ENCODE data around the gene MEOX1. TPM values are rescaled to one million over a fixed set of nuclear protein-coding genes. Genes with fewer than 3 reads are reported as not detected.
A peak's percentile ranks its signal among the peaks of the same experiment; 100 is the strongest.

Gene MEOX1
- total RNA-seq, 1 donor from 2014 or later = 1.8 TPM

DNA sequence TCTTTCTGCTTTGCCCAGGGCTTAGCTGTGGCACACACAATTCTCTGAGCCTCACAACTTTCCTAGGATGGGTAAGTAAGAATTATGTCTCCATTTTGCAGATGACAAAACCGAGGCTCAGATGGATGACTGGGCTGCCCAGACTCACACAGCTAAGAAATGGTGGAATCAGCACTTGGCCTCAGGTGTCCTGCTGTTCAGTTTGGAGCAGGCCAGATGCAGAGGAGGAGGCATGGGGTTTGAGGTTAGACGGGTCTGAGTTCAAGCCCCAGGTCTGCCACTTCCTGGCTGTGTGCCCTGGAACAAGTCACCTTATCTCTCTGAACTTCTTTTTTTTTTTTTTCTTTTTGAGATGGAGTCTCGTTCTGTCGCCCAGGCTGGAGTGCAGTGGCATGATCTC is 1.7 kb upstream of the MEOX1 start:
- Mint-ChIP-seq H3K36me3 (no peaks in the 10 kb centered on the region), H3K27ac (no peak overlapping the region), H3K4me3 (no peak overlapping the region), H3K27me3 (ENCODE audit: low read depth) (peaks cover 10% of the 10 kb centered on the region), H3K9me3 (no peaks in the 10 kb centered on the region), H3K4me1 (peaks cover 62% of the 10 kb centered on the region)
- DNase-seq (ENCODE audit: low spot score in 2 of 2, unreplicated experiment in 2 of 2) = no peak
- TF ChIP-seq, protein P1, sequence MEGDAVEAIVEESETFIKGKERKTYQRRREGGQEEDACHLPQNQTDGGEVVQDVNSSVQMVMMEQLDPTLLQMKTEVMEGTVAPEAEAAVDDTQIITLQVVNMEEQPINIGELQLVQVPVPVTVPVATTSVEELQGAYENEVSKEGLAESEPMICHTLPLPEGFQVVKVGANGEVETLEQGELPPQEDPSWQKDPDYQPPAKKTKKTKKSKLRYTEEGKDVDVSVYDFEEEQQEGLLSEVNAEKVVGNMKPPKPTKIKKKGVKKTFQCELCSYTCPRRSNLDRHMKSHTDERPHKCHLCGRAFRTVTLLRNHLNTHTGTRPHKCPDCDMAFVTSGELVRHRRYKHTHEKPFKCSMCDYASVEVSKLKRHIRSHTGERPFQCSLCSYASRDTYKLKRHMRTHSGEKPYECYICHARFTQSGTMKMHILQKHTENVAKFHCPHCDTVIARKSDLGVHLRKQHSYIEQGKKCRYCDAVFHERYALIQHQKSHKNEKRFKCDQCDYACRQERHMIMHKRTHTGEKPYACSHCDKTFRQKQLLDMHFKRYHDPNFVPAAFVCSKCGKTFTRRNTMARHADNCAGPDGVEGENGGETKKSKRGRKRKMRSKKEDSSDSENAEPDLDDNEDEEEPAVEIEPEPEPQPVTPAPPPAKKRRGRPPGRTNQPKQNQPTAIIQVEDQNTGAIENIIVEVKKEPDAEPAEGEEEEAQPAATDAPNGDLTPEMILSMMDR (IDR thresholded peaks at IDR 0.05; ENCODE audit: unreplicated experiment) = no peak

DNA sequence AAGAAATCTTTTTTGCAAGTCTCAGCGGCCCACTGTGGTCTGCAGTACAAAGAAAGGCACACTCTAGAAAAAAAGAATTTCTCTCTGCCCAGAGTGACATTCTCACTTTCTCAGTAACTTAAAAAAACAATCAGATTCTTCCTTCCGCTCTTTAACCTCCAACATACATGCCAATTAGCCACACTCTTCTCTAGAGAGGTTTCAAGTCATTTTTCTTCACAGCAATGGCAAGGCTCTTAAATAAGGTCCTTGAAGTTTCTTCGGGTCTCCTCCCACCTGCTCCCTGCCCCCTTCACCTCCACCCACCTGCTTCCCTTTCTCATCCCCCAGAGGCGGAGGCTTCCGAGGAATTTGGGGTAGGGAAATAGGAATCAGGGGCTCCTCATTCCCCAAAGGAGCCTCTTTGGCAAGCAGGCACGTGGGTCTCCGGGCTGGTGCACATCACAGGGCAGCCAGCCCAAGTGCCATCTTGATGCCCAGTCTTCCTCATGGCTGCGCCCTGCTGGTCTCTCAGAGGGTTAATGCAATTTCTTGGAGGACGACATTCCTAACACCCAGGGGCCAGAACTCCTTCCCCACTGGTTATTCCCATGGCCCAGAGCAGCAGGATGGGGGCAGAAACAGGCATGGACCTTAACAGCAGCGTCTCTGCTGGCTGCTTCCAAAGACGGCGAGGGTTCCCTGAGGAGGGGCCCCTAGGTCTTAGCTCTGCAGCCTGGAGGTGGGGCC is 855 bp upstream of the MEOX1 start:
- DNase-seq (ENCODE audit: low spot score in 2 of 2, unreplicated experiment in 2 of 2) = no peak
- TF ChIP-seq, protein P1 (IDR thresholded peaks at IDR 0.05; ENCODE audit: unreplicated experiment) = no peak
- H3K9me3 Mint-ChIP-seq = no peaks in the 10 kb centered on the region
- H3K27ac Mint-ChIP-seq = peak overlapping the region; percentile 28
- H3K4me1 Mint-ChIP-seq = peaks cover 56% of the 10 kb centered on the region
- peak overlapping the region; percentile 2 for H3K4me3 Mint-ChIP-seq
- H3K36me3 Mint-ChIP-seq = no peaks in the 10 kb centered on the region
- peaks cover 10% of the 10 kb centered on the region for H3K27me3 Mint-ChIP-seq (ENCODE audit: low read depth)

DNA sequence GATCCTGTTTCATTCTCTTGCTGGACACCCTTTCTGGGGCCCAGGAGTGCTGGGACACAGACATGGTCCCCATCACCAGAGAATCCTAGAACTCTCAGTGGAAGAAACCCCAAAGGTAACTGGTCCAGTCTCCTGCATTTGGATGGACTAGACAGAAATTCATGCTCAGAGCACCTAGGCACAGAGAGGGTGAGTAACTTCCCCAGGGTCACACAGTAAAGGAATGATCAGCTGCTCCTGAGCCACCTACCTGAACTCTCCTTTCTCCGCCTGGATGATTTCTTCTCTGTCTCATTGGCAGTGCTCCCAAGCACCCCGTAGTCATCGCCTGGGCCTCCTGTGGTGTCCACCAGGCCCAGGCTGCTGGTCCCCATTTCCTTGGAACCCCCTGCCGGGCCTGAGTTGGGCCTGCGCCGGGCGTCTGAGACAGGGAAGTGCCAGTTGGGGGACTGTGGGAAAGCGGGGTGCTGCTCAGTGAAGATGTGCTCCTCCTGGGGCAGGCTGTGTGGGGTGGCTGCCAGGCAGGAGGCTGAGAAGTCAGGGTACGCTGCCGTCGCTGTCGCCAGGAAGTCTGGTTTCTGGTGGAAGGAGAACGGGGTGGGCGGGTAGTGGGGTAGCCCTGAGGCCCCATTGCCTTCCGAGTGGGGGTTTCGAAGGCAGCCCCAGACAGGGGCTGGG is 767 bp downstream of the MEOX1 start:
- no peak for DNase-seq (ENCODE audit: low spot score in 2 of 2, unreplicated experiment in 2 of 2)
- H3K9me3 Mint-ChIP-seq = no peaks in the 10 kb centered on the region
- no peak overlapping the region for H3K27ac Mint-ChIP-seq
- H3K4me3 Mint-ChIP-seq = no peak overlapping the region
- H3K27me3 Mint-ChIP-seq (ENCODE audit: low read depth) = peaks cover 10% of the 10 kb centered on the region
- TF ChIP-seq, protein P1 (IDR thresholded peaks at IDR 0.05; ENCODE audit: unreplicated experiment) = no peak
- H3K4me1 Mint-ChIP-seq = peaks cover 61% of the 10 kb centered on the region
- H3K36me3 Mint-ChIP-seq = no peaks in the 10 kb centered on the region

DNA sequence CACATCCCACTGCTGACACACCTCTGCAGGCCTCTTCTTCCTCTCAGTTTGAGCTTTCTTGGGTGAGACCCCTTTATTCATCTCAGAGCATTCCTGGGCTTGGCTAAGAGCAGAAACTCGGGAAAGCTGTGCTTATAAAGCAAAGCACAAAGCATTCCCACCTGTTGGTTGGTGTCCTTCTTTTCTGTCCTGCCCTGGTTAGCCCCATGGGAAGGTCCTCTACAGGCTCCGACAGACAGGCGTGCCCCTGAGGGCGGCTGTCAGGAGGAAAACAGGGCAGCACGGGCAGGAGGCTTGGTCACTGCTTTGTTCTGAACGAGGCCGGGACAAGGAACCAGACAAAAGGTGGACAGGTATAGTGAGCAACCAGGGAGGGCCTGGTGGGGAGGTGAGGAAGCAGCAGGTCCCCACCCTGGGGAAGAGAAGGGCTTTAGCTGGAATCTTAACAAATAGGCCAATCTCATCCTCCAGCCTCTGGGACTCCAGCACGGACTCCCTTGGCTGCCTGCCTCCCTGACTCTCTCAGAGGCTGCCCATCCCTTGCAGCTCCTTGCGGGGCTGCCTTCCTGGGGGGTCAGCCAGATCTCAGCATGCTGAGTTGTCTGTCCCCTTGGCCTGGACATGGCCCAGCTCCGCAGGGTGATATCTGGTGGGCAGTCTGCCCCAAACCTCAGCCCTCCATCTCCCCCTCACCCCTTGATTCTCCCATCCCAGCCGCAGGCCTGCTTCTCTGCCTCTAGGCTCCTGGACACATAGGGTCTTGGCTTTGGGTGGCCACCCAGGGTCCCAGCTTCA is 1.7 kb downstream of the MEOX1 start:
- peaks cover 10% of the 10 kb centered on the region for H3K27me3 Mint-ChIP-seq (ENCODE audit: low read depth)

DNA sequence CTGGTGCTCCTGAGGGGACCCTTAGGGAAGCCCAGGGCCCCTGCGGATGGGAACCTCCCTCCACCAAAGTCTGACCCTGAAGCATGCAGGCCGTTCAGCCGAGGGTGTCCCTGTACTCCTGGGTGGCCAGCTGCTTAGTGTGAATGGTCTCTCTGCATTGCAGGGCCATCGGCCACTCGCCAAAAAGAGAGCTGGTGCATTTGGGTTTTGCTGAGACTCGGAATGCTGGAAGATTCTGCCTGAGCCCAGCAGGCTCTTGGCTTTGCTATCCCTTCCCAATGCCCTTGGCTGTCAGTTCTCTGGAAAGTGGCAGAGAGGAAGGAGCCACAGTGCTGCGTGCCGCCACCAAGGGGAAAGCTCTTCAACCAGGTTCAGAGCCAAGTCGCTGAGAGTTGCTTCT is 2.8 kb downstream of the MEOX1 start:
- Mint-ChIP-seq H3K9me3 (no peaks in the 10 kb centered on the region), H3K36me3 (no peaks in the 10 kb centered on the region), H3K27me3 (ENCODE audit: low read depth) (peaks cover 10% of the 10 kb centered on the region), H3K4me1 (peaks cover 55% of the 10 kb centered on the region), H3K4me3 (no peak overlapping the region), H3K27ac (no peak overlapping the region)
- DNase-seq (ENCODE audit: low spot score in 2 of 2, unreplicated experiment in 2 of 2) = no peak
- TF ChIP-seq, protein P1 (IDR thresholded peaks at IDR 0.05; ENCODE audit: unreplicated experiment) = no peak

More for the DNA sequence above, 1.7 kb downstream of the MEOX1 start:
- Mint-ChIP-seq H3K4me1 (peaks cover 59% of the 10 kb centered on the region), H3K27ac (no peak overlapping the region), H3K4me3 (no peak overlapping the region), H3K9me3 (no peaks in the 10 kb centered on the region), H3K36me3 (no peaks in the 10 kb centered on the region)
- no peak for DNase-seq (ENCODE audit: low spot score in 2 of 2, unreplicated experiment in 2 of 2)
- TF ChIP-seq, protein P1 (IDR thresholded peaks at IDR 0.05; ENCODE audit: unreplicated experiment) = no peak
